GM19467 (cell line): Measurements from ENCODE around the gene LPIN2.

Source experiments
- ATAC-seq: cut with Tn5 transposase; IDR thresholded peaks from one replicate; pipeline ENCODE4 v1.9.1; 2021; ENCODE audit warnings: mild to moderate bottlenecking, moderate library complexity; ENCODE audit not compliant: unreplicated experiment

LPIN2 gene

DNA sequence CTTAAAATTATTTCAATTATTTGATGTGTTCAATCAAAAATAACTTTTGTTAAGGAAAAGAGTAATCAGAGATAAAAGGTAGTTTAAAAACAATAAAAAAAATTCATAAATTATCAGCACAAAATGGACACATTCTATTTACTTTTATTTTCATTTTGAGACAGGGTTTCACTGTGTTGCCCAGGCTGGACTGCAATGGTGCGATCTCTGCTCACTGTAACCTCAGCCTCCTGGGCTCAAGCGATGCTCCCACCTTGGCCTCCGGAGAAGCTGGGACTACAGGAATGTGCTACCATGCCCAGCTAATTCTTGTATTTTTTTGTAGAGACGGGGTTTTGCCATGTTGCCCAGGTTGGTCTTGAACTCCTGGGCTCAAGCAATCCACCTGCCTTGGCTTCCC lies 47.1 kb downstream of the LPIN2 start:
- no peak for ATAC-seq

- ATAC-seq = no peak
Observed at GRCh38 chr18:2964361-2965010, 48.5 kb downstream of the LPIN2 start.
